Measurements from ENCODE around the gene SAMD7. TPM values are rescaled to one million over a fixed set of nuclear protein-coding genes. Genes with fewer than 3 reads are reported as not detected.

SAMD7 gene
- total RNA-seq, 1 donor from 2014 or later: not detected

GRCh38 chr3:169879845-169880575 is 31.4 kb upstream of the SAMD7 start:
- TF ChIP-seq CTCF (IDR thresholded peaks at IDR 0.05; ENCODE audit: insufficient read depth, low read length, poor library complexity, severe bottlenecking): no peak
- H3K27me3 ChIP-seq (ENCODE audit: control insufficient read depth, insufficient read depth, low read length): no peaks in the 10 kb centered on the region
- no peaks in the 10 kb centered on the region for H3K36me3 ChIP-seq (ENCODE audit: control insufficient read depth, insufficient read depth, low read length)
- no peak for DNase-seq (ENCODE audit: low read depth)
- no peak overlapping the region for H3K4me3 ChIP-seq (ENCODE audit: low read depth, low read length)

GRCh38 chr3:169880576-169881250 is 30.7 kb upstream of the SAMD7 start:
- Histone ChIP-seq H3K4me3 (ENCODE audit: low read depth, low read length) (no peak overlapping the region), H3K36me3 (ENCODE audit: control insufficient read depth, insufficient read depth, low read length) (no peaks in the 10 kb centered on the region), H3K27me3 (ENCODE audit: control insufficient read depth, insufficient read depth, low read length) (no peaks in the 10 kb centered on the region)
- DNase-seq (ENCODE audit: low read depth): no peak
- no peak for TF ChIP-seq CTCF (IDR thresholded peaks at IDR 0.05; ENCODE audit: insufficient read depth, low read length, poor library complexity, severe bottlenecking)

GRCh38 chr3:169886671-169887070 is 24.7 kb upstream of the SAMD7 start:
- no peaks in the 10 kb centered on the region for H3K36me3 ChIP-seq (ENCODE audit: control insufficient read depth, insufficient read depth, low read length)
- no peaks in the 10 kb centered on the region for H3K27me3 ChIP-seq (ENCODE audit: control insufficient read depth, insufficient read depth, low read length)
- no peak for TF ChIP-seq CTCF (IDR thresholded peaks at IDR 0.05; ENCODE audit: insufficient read depth, low read length, poor library complexity, severe bottlenecking)
- H3K4me3 ChIP-seq (ENCODE audit: low read depth, low read length): no peak overlapping the region
- DNase-seq (ENCODE audit: low read depth): no peak

GRCh38 chr3:169891886-169892285 is 19.5 kb upstream of the SAMD7 start:
- H3K4me3 ChIP-seq (ENCODE audit: low read depth, low read length): no peak overlapping the region

GRCh38 chr3:169894110-169894509 is 17.3 kb upstream of the SAMD7 start:
- TF ChIP-seq CTCF (IDR thresholded peaks at IDR 0.05; ENCODE audit: insufficient read depth, low read length, poor library complexity, severe bottlenecking): no peak
- no peaks in the 10 kb centered on the region for H3K36me3 ChIP-seq (ENCODE audit: control insufficient read depth, insufficient read depth, low read length)
- no peaks in the 10 kb centered on the region for H3K27me3 ChIP-seq (ENCODE audit: control insufficient read depth, insufficient read depth, low read length)
- DNase-seq (ENCODE audit: low read depth): no peak
- no peak overlapping the region for H3K4me3 ChIP-seq (ENCODE audit: low read depth, low read length)

More at GRCh38 chr3:169891886-169892285, 19.5 kb upstream of the SAMD7 start:
- Histone ChIP-seq H3K27me3 (ENCODE audit: control insufficient read depth, insufficient read depth, low read length) (no peaks in the 10 kb centered on the region), H3K36me3 (ENCODE audit: control insufficient read depth, insufficient read depth, low read length) (no peaks in the 10 kb centered on the region)
- TF ChIP-seq CTCF (IDR thresholded peaks at IDR 0.05; ENCODE audit: insufficient read depth, low read length, poor library complexity, severe bottlenecking): no peak
- no peak for DNase-seq (ENCODE audit: low read depth)

All from kidney epithelial cell (primary cell).